GM19238 (cell line): Measurements from ENCODE around the gene SMARCAL1.
"Not testable (repeated sequence)": the region's sequence is repeated elsewhere in the genome, so short reads cannot be mapped to it uniquely, and the experiment has no call there.

Experiments used
- DNase-seq: peaks from one replicate; pipeline ENCODE4 v3.0.0; 2011; ENCODE audit warnings: low spot score; ENCODE audit not compliant: insufficient read length

The SMARCAL1 gene

DNA sequence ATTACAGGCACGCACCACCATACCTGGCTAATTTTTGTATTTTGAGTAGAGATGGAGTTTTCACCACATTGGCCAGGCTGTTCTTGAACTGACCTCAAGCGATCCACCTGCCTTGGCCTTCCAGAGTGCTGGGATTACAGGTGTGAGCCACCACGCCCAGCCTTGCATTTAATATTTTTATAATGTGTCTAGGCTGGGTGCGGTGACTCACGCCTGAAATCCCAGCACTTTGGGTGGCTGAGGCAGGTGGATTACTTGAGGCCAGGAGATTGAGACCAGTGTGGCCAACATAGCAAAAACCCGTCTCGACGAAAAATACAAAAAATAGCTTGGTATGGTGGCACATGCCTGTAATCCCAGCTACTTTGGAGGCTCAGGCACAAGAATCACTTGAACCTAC, 89.6 kb downstream of the SMARCAL1 start:
- no peak for DNase-seq

DNA sequence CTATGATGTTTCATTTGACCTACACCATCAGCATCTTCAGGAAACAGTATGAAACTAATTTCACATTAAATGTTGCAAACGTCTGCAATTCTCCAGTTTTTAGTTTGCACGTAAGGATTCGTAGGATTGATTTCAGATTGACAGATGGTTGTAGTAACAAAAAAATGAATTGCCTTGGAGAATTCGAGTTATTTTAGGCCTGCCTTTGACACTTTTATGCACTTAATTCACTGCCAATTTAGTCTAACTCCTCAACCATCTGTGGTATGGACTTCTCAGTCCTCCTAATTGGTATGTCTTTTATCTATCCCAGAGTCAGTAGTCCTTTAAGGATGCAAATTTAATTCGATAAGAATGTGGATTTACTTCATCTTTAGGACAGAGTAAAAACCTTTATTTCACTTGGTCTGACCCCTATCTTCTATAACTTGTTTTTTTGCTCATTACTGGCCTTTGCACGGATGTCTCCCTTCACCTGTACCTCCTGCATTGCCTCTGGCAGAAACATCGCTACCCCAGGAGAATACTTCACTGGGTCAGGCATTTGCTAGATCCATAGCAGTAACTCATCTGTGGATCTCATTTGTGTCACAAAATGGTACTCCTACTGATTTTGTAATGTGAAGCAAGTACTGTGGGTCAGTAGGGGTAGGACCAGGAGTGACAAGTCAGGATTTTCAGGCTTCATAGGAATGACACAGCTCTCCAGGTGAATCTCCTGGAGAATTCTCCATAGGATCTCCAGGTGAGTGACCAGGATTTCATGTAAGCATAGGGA, 90.3 kb downstream of the SMARCAL1 start:
- DNase-seq = no peak

- DNase-seq = no peak
These were observed 90.9 kb downstream of the SMARCAL1 start for GRCh38 chr2:216503159-216503629.

GRCh38 chr2:216503697-216504375, 91.6 kb downstream of the SMARCAL1 start:
- DNase-seq = no peak

DNA sequence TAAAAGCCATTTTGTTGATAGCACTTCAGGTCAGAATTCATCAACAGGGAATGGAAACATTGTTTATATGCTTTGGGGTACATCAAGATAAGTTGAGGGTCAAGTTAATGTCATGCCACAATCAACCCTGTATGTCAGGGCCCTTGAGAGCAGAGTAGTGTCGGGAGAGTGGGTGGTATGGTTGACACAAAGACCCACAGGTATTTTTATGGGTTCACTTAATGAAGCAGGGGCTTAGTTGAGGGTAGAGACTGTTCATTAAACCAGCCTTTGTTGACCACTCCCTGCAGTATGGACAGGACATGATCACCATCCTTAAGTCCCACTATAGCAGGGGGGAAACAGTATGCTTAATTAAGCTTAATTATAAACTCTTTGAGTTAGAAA, 92.1 kb downstream of the SMARCAL1 start:
- no peak for DNase-seq

GRCh38 chr2:216505133-216506106, 93.1 kb downstream of the SMARCAL1 start:
- no peak for DNase-seq

GRCh38 chr2:216507220-216508160, 95.2 kb downstream of the SMARCAL1 start:
- no peak for DNase-seq

- DNase-seq = no peak
These were observed 95.9 kb downstream of the SMARCAL1 start for GRCh38 chr2:216508229-216508628.

- no peak for DNase-seq
These were observed 104.6 kb downstream of the SMARCAL1 start for GRCh38 chr2:216516730-216517350.

GRCh38 chr2:216517447-216518225, 105.4 kb downstream of the SMARCAL1 start:
- no peak for DNase-seq

DNA sequence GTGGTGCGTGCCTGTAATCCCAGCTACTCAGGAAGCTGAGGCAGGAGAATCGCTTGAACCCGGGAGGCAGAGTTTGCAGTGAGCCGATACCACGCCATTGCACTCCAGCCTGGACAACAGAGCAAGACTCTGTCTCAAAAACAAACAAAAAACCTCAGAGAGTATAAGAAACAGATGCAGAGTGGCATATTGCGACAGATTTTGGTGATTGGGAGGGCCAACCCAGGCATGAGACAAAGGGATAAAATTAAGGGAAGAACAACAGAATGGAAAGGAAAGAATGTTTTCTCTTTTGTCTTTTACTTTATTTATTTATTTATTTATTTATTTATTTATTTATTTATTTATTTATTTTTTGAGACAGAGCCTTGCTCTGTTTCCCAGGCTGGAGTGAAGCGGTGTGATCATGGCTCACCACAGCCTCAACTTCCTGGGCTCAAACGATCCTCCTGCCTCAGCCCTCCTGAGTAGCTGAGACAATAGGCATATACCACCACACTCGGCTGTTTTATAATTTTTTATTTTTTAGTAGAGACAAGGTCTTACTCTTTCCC, 106.4 kb downstream of the SMARCAL1 start:
- not testable (repeated sequence) for DNase-seq

DNA sequence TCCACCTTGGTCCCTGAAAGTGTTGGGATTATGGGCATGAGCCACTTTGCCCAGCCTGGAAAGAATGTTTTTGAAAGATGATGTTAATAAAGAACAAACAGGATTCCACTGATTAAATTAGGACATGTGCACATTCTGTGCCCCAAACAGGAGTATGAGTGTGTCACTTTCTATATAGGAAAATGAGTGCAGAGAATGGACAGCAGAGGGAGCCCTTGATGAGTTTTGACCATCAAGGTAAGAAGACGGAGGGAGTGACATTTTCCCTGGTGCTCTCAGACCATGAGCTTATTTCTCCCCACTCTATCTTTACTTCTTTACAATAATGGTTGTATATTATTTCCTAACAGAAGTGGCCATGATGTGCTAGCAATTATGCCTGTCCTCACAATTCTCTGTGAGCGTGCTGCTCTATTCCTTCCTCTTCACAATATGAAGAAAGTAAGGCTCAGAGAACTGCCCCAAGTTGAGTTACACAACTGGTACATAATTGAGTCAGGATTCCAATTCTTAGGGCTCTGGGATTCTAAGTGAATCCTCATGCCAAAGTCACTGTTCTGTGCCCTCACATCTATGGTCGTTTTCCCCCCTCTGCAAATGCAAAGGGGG, 107.0 kb downstream of the SMARCAL1 start:
- DNase-seq = peak; percentile 26

- no peak for DNase-seq
These were observed 107.8 kb downstream of the SMARCAL1 start for GRCh38 chr2:216520112-216520511.

DNA sequence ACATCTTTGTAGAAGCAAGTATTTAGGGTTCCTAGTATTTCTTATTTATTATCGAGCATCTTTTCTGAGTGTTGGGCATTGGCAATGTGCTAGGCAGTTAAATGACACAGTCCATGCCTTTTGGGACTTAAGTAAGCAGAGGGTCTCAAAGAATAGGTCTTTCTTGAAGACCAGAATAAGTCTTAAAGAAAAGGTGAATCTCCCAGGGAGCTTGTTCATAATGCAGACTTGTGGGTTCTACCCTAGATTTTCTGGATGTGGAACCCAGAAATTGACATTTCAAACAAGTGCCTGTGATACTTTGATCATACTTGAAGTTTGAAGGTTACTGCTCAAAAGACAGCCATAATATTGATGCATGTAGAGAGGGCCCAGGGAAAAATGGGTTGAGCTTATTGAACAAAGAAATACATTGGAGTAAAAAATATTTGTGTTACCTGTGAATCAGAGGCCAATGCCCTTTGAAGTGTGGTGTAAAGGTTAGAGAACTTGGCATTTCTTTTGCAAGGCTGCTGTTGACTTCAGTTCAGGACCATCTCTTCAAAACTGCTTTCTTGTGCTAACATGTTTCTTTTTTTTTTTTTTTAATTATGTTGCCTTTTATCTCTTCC, 110.7 kb downstream of the SMARCAL1 start:
- no peak for DNase-seq

GRCh38 chr2:216525972-216526371, 113.7 kb downstream of the SMARCAL1 start:
- no peak for DNase-seq

GRCh38 chr2:216526939-216527338, 114.7 kb downstream of the SMARCAL1 start:
- no peak for DNase-seq

DNA sequence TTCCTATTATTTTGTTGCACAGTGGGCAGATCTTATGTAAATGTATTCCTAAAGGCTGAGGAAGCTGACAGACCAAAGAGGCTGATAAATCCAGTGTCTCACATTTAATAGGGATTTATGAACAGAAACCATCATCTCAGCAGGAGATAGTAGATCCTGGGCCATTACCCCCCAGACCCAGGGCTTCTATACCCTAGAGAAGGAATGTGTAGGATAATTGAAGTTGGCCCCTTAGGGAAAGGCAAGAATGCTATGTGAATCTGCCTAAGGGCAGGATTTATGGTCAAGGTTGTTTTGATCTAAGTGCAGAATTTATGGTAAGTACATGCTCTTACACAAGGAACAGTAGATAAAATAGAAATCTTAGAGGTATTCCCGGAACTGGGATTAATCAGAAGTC, 115.3 kb downstream of the SMARCAL1 start:
- no peak for DNase-seq

- no peak for DNase-seq
These were observed 120.3 kb downstream of the SMARCAL1 start for GRCh38 chr2:216532562-216532961.
